Measurements from ENCODE around the gene TH. TPM values are rescaled to one million over a fixed set of nuclear protein-coding genes. Genes with fewer than 3 reads are reported as not detected.

The TH gene
- total and polyA plus RNA-seq, 9 of the 15 experiments (the other 6 are each of a cell fraction or from before 2014, with no cell fraction given), result not detected

- H3K9me1 ChIP-seq (ENCODE audit: control insufficient read depth, insufficient read depth, low read length), result no peaks in the 10 kb centered on the region
- H3K4me3 ChIP-seq, result no peak overlapping the region
- H4K20me1 ChIP-seq (replicated peaks; ENCODE audit: control insufficient read depth, insufficient read depth, low read length), result peaks cover 10% of the 10 kb centered on the region
- FAIRE-seq, result no peak
- no peak overlapping the region for H3K4me2 ChIP-seq (ENCODE audit: insufficient read depth, low read length)
- TF ChIP-seq ZNF639 (CRISPR knock-in tag; conservative IDR thresholded peaks at IDR 0.05 in 1 of 2, IDR thresholded peaks at IDR 0.05 in 1 of 2), result no peak
- TF ChIP-seq HNRNPK (IDR thresholded peaks at IDR 0.05; ENCODE audit: low read depth, low read length, poor library complexity, severe bottlenecking), result no peak
- no peak for TF ChIP-seq YY1 (IDR thresholded peaks at IDR 0.05; ENCODE audit: borderline replicate concordance in 1 of 3, control insufficient read depth in 1 of 3, extremely low read depth in 1 of 3, insufficient read depth in 3 of 3, insufficient read length in 1 of 3, insufficient replicate concordance in 2 of 3, low read depth in 1 of 3, low read length in 2 of 3)
- no peak for TF ChIP-seq RBM22 (IDR thresholded peaks at IDR 0.05; ENCODE audit: low read depth, low read length, poor library complexity, severe bottlenecking)
- no peak for TF ChIP-seq HOXB6 (CRISPR knock-in tag; IDR thresholded peaks at IDR 0.05; ENCODE audit: borderline replicate concordance)
- no peak for TF ChIP-seq BRD9 (IDR thresholded peaks at IDR 0.05; ENCODE audit: low read depth, partially characterized antibody)
- no peak for TF ChIP-seq SNIP1 (IDR thresholded peaks at IDR 0.05; ENCODE audit: low read depth)
- TF ChIP-seq TEAD4 (IDR thresholded peaks at IDR 0.05; ENCODE audit: low read length), result no peak
- no peak for TF ChIP-seq TEAD4 (CRISPR knock-in tag; IDR thresholded peaks at IDR 0.05; ENCODE audit: borderline replicate concordance)
- TF ChIP-seq U2AF2 (optimal IDR thresholded peaks at IDR 0.05; ENCODE audit: low read depth, low read length), result no peak
- TF ChIP-seq CBX1 (IDR thresholded peaks at IDR 0.05; ENCODE audit: low read depth), result no peak
- TF ChIP-seq RBFOX2 (IDR thresholded peaks at IDR 0.05; ENCODE audit: low read depth, low read length), result no peak
- TF ChIP-seq E2F6 (IDR thresholded peaks at IDR 0.05; ENCODE audit: borderline replicate concordance in 1 of 2, extremely low read depth in 1 of 2, insufficient read depth in 1 of 2, insufficient read length in 1 of 2, low read depth in 1 of 2, low read length in 1 of 2, poor library complexity in 1 of 2, severe bottlenecking in 1 of 2), result no peak
- no peaks in the 10 kb centered on the region for H3K9me3 ChIP-seq (replicated peaks; ENCODE audit: control insufficient read depth, insufficient read depth, low read depth, low read length)
- H2AFZ ChIP-seq (ENCODE audit: low read depth, low read length), result no peak overlapping the region
- ATAC-seq, result no peak
- DNase-seq (ENCODE audit: extremely low read depth in 1 of 4, low spot score in 3 of 4), result peak in 1 of 4 experiments; percentile 1
- H3K4me1 ChIP-seq (replicated peaks in 1 of 2; ENCODE audit: control insufficient read depth in 2 of 2, insufficient read depth in 2 of 2, low read length in 2 of 2), result peaks cover 0 to 19% of the 10 kb centered on the region in 2 experiments; a peak in 2 of 5 replicates
- CTCF ChIA-PET (ENCODE audit: low intra/inter-chr PET ratio), result interaction anchor here (1.0 kb wide), 1 partner anchor 13 kb away, joined by 3 read pairs; no protein-coding TSS in a partner anchor
- H3K27ac ChIP-seq (ENCODE audit: extremely low read depth, low read depth, low read length), result no peak overlapping the region
- H3K79me2 ChIP-seq (ENCODE audit: control insufficient read depth, insufficient read depth, low read length), result no peaks in the 10 kb centered on the region
- no peaks in the 10 kb centered on the region for H3K36me3 ChIP-seq (ENCODE audit: control insufficient read depth, insufficient read depth, low read length)
- intact Hi-C loops (cut with micrococcal nuclease), result no loop called here
- in situ Hi-C loops (cut with MboI), result no loop called here
- H3K9ac ChIP-seq (ENCODE audit: insufficient read depth in 1 of 2, low read depth in 2 of 2, low read length in 2 of 2), result no peak overlapping the region
- 1% methylated on average over 15 of the region's 16 CpGs for WGBS (ENCODE audit: insufficient coverage, low coverage, missing lambda C conversion rate)
- POLR2A ChIA-PET, result interaction anchor here (0.6 kb wide), 1 partner anchor 213 kb away, joined by 3 read pairs; no protein-coding TSS in a partner anchor
- peaks cover 30 to 78% of the 10 kb centered on the region in 2 experiments for H3K27me3 ChIP-seq (ENCODE audit: control insufficient read depth in 2 of 2, insufficient read depth in 2 of 2, low read length in 2 of 2)
- no TSS peak for BruUV-seq (replicated peaks)
Measured at GRCh38 chr11:2210366-2211112, 38.9 kb upstream of the TH start.

Measured in K562 (cell line).